Measurements from ENCODE around the gene KDM2A.

DNA sequence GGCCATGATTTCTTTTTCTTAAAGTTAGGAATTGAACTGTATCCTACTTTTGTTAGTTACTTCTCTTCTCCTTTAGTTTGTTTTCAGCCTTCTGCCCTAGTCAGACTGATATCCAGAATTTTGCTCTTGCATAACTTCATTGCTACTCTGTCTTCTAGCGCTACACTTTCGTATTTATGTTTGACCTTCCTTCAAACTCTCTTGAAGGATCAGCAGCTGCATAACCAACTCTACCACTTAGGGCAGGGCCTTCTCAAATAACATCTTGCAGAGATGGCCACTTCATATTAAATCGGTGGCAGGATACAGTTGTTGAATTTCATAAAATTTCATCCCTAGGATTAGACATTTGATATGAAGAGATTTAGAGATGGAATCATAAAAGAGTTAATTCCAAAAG is 43.9 kb downstream of the KDM2A start:
- TF ChIP-seq, protein P1, sequence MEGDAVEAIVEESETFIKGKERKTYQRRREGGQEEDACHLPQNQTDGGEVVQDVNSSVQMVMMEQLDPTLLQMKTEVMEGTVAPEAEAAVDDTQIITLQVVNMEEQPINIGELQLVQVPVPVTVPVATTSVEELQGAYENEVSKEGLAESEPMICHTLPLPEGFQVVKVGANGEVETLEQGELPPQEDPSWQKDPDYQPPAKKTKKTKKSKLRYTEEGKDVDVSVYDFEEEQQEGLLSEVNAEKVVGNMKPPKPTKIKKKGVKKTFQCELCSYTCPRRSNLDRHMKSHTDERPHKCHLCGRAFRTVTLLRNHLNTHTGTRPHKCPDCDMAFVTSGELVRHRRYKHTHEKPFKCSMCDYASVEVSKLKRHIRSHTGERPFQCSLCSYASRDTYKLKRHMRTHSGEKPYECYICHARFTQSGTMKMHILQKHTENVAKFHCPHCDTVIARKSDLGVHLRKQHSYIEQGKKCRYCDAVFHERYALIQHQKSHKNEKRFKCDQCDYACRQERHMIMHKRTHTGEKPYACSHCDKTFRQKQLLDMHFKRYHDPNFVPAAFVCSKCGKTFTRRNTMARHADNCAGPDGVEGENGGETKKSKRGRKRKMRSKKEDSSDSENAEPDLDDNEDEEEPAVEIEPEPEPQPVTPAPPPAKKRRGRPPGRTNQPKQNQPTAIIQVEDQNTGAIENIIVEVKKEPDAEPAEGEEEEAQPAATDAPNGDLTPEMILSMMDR (conservative IDR thresholded peaks at IDR 0.05; ENCODE audit: low read length): no peak
- TF ChIP-seq EZH2phosphoT487 (IDR thresholded peaks at IDR 0.05; ENCODE audit: borderline replicate concordance): no peak
